ENCODE results near the gene SIPA1L3. TPM values are rescaled to one million over a fixed set of nuclear protein-coding genes. Genes with fewer than 3 reads are reported as not detected.
"Not testable (repeated sequence)": the region's sequence is repeated elsewhere in the genome, so short reads cannot be mapped to it uniquely, and the experiment has no call there.

SIPA1L3 gene
- total and polyA plus RNA-seq, 2 experiments from 2014 or later, result 15.7 to 54.1 TPM

DNA sequence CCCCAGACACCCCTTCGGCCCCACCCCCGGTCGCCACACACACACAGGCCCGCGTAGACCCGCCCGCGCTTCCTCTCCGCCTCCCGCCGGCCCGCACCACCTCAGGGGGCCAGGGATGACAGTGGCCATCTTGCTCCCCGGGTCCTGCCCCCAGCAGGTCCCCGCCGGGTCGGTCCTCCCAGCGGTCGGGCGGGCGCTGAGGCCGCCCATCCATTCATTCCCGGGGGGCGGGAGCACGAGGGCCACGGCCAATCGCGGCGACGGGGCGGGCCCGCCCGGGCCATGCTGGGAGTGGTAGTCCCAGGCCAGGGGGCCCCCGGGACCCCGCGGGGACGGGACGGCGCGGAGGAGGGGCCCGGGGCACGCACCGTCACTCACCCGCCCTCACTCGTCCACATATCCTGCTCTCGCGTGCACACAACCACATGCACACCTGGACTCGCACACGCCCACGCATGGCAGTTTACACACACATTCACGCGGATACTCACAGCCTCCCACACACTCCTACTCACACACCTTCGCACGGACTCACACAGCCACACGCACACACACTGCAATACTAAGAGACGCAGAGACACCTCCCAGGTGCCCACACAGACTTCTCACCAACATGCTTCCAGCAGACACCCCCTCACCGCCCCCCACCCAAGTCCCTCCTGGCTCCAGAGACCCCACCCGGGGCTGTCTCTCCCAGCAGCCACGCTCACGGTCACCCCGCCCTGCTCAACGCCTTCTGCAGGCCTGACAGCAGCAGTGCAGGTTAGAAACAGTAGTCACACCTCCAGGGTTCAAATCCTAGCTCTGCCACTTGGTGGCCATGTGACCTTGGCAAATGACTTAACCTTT, 317.2 kb downstream of the SIPA1L3 start, which contains the start of gene DPF1 (continued):
- TF ChIP-seq, protein P1, sequence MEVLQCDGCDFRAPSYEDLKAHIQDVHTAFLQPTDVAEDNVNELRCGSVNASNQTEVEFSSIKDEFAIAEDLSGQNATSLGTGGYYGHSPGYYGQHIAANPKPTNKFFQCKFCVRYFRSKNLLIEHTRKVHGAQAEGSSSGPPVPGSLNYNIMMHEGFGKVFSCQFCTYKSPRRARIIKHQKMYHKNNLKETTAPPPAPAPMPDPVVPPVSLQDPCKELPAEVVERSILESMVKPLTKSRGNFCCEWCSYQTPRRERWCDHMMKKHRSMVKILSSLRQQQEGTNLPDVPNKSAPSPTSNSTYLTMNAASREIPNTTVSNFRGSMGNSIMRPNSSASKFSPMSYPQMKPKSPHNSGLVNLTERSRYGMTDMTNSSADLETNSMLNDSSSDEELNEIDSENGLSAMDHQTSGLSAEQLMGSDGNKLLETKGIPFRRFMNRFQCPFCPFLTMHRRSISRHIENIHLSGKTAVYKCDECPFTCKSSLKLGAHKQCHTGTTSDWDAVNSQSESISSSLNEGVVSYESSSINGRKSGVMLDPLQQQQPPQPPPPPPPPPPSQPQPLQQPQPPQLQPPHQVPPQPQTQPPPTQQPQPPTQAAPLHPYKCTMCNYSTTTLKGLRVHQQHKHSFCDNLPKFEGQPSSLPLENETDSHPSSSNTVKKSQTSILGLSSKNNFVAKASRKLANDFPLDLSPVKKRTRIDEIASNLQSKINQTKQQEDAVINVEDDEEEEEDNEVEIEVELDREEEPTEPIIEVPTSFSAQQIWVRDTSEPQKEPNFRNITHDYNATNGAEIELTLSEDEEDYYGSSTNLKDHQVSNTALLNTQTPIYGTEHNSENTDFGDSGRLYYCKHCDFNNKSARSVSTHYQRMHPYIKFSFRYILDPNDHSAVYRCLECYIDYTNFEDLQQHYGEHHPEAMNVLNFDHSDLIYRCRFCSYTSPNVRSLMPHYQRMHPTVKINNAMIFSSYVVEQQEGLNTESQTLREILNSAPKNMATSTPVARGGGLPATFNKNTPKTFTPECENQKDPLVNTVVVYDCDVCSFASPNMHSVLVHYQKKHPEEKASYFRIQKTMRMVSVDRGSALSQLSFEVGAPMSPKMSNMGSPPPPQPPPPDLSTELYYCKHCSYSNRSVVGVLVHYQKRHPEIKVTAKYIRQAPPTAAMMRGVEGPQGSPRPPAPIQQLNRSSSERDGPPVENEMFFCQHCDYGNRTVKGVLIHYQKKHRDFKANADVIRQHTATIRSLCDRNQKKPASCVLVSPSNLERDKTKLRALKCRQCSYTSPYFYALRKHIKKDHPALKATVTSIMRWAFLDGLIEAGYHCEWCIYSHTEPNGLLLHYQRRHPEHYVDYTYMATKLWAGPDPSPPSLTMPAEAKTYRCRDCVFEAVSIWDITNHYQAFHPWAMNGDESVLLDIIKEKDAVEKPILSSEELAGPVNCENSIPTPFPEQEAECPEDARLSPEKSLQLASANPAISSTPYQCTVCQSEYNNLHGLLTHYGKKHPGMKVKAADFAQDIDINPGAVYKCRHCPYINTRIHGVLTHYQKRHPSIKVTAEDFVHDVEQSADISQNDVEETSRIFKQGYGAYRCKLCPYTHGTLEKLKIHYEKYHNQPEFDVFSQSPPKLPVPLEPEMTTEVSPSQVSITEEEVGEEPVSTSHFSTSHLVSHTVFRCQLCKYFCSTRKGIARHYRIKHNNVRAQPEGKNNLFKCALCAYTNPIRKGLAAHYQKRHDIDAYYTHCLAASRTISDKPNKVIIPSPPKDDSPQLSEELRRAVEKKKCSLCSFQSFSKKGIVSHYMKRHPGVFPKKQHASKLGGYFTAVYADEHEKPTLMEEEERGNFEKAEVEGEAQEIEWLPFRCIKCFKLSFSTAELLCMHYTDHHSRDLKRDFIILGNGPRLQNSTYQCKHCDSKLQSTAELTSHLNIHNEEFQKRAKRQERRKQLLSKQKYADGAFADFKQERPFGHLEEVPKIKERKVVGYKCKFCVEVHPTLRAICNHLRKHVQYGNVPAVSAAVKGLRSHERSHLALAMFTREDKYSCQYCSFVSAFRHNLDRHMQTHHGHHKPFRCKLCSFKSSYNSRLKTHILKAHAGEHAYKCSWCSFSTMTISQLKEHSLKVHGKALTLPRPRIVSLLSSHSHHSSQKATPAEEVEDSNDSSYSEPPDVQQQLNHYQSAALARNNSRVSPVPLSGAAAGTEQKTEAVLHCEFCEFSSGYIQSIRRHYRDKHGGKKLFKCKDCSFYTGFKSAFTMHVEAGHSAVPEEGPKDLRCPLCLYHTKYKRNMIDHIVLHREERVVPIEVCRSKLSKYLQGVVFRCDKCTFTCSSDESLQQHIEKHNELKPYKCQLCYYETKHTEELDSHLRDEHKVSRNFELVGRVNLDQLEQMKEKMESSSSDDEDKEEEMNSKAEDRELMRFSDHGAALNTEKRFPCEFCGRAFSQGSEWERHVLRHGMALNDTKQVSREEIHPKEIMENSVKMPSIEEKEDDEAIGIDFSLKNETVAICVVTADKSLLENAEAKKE (CRISPR knock-in tag; IDR thresholded peaks at IDR 0.05), result no peak
- TF ChIP-seq STAT1 (IDR thresholded peaks at IDR 0.05; ENCODE audit: unreplicated experiment), result no peak

DNA sequence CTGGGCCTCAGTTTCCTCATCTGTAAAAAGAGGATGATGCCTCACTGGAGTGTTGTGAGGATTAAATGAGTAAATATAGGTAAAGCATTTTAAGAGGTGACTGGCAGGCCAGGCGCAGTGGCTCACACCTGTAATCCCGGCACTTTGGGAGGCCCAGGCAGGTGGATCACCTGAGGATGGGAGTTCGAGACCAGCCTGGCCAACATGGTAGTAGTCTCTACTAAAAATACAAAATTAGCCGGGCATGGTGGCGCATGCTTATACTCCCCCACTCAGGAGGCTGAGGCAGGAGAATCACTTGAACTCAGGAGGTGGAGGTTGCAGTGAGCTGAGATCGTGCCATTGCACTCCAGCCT, 317.8 kb downstream of the SIPA1L3 start:
- not testable (repeated sequence) for H4K20me1 ChIP-seq (replicated peaks; ENCODE audit: insufficient read depth); H3K27me3 ChIP-seq (ENCODE audit: insufficient read depth); DNase-seq (ENCODE audit: low spot score); H3K4me3 ChIP-seq; ATAC-seq; H3K27ac Mint-ChIP-seq; H3K9me2 ChIP-seq (ENCODE audit: insufficient read depth); H2AFZ ChIP-seq; H3K36me3 ChIP-seq (ENCODE audit: insufficient read depth); H3K4me2 ChIP-seq; H3K9me3 Mint-ChIP-seq; H3K27ac ChIP-seq (ENCODE audit: low read depth); H3K36me3 Mint-ChIP-seq (ENCODE audit: low read depth)
- Mint-ChIP-seq H3K4me1 (peaks cover 28% of the 10 kb centered on the region), H3K4me3 (peak overlapping the region; percentile 82), H3K27me3 (ENCODE audit: insufficient read depth, low read depth, poor library complexity) (peaks cover 25% of the 10 kb centered on the region)
- H3K79me2 ChIP-seq (replicated peaks; ENCODE audit: insufficient read depth), result peaks cover 11% of the 10 kb centered on the region
- peaks cover 26% of the 10 kb centered on the region for H3F3A ChIP-seq (replicated peaks; ENCODE audit: low read depth)
- peaks cover 26% of the 10 kb centered on the region for H3K4me1 ChIP-seq (ENCODE audit: insufficient read depth)

All from GM23338 (cell line).